Measurements from ENCODE around the gene GOLGA8N. TPM values are rescaled to one million over a fixed set of nuclear protein-coding genes. Genes with fewer than 3 reads are reported as not detected.
A peak's percentile ranks its signal among the peaks of the same experiment; 100 is the strongest.
"Not testable (repeated sequence)": the region's sequence is repeated elsewhere in the genome, so short reads cannot be mapped to it uniquely, and the experiment has no call there.

GOLGA8N gene
- total RNA-seq, result 3.7 TPM

DNA sequence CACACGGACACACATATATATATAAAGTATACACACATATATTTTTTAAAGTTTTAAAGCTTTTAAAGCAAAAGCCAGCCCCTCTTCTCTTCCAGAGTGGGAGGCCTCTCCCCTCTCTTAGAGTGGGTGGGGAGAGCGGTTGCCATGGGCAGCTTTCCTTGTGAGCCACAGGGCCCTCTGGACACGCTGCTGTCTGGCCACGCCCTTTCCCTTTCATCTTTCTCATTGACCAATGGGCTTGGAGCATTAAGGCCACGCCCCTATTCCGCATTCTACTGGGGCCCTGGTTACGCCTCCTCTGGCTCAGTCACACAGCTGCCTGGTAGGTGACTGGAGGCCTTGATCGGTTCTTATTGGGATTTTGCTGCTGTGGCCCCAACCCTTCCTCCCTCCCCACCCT is at the start of gene GOLGA8N:
Gene GOLGA8N (plus strand): TSS at position 306 of the 400 bp plus-strand sequence.
- ATAC-seq, result not testable (repeated sequence)

DNA sequence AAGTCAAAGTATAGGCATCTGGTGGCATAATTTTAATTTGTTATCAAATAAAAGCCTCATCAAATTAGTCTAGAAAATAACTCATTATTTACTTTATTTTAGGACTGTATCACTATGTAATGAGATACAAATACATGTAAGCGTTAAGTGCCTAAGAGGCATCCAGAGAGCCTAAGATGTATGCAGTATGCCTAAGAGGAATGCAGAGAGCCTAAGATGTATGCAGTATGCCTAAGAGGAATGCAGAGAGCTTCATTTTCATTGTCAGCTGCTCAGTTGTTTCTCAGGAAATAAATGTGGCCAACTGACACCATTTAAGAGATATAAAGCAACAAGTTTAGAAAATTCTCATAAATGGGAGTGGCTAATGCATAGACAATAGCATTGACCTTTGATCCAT is 49.8 kb upstream of the GOLGA8N start:
- ATAC-seq, result not testable (repeated sequence)

DNA sequence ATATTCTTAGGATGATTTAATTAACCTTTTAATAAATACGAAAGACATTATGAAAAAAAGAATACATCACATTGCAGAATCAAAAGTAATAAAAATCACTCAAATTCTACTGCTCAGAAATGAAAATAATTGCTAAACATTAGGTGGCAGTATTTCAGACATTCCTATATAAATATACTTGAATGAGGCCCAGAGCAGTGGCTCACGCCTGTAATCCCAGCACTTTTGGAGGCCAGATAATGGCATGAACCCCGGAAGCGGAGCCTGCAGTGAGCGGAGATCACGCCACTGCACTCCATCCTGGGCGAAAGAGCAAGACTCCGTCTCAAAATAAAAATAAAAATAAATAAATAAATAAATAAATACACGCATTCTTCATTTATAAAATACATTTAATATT is 48.1 kb upstream of the GOLGA8N start:
- ATAC-seq, result not testable (repeated sequence)

- not testable (repeated sequence) for ATAC-seq
These were observed 38.7 kb upstream of the GOLGA8N start for GRCh38 chr15:32554587-32554986.

DNA sequence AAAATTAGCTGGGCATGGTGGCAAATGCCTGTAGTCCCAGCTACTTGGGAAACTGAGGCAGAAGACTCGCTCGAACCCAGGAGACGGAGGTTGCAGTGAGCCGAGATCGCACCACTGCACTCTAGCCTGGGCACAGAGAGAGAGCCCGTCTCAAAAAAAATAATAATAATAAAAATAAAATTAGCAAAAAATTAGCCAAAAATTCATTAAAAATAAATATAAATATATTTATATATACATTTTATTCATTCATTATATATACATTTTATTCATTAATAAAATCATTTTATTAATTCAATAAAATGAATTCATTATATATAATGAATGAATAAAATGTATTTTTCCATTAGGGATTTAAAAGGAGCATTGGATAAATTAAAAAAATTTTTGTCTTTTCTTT is 31.1 kb upstream of the GOLGA8N start:
- ATAC-seq, result not testable (repeated sequence)

- ATAC-seq, result not testable (repeated sequence)
These were observed 24.3 kb upstream of the GOLGA8N start for GRCh38 chr15:32568988-32569387.

GRCh38 chr15:32578482-32578881 is 14.8 kb upstream of the GOLGA8N start:
- ATAC-seq, result not testable (repeated sequence)

- not testable (repeated sequence) for ATAC-seq
These were observed 7.4 kb upstream of the GOLGA8N start for GRCh38 chr15:32585844-32586243.

GRCh38 chr15:32609518-32609917 is 16.3 kb downstream of the GOLGA8N start:
- ATAC-seq, result not testable (repeated sequence)

GRCh38 chr15:32610719-32611118 is 17.5 kb downstream of the GOLGA8N start:
- ATAC-seq, result not testable (repeated sequence)

- peak; percentile 54 for ATAC-seq
These were observed 21.4 kb downstream of the GOLGA8N start for GRCh38 chr15:32614712-32615050.

GRCh38 chr15:32615051-32615870 is 22.0 kb downstream of the GOLGA8N start, which contains the start of gene ARHGAP11A:
Gene ARHGAP11A (plus strand): TSS chr15:32615504. CDS start chr15:32616212, 708 bp downstream.
- peak; percentile 95 for ATAC-seq

GRCh38 chr15:32615871-32616426 is 22.7 kb downstream of the GOLGA8N start:
- ATAC-seq, result peak; percentile 26

GRCh38 chr15:32636410-32636809 is 43.2 kb downstream of the GOLGA8N start:
- ATAC-seq, result no peak

GRCh38 chr15:32636908-32637567 is 43.8 kb downstream of the GOLGA8N start:
- no peak for ATAC-seq

GRCh38 chr15:32637704-32638103 is 44.4 kb downstream of the GOLGA8N start:
- ATAC-seq, result no peak

DNA sequence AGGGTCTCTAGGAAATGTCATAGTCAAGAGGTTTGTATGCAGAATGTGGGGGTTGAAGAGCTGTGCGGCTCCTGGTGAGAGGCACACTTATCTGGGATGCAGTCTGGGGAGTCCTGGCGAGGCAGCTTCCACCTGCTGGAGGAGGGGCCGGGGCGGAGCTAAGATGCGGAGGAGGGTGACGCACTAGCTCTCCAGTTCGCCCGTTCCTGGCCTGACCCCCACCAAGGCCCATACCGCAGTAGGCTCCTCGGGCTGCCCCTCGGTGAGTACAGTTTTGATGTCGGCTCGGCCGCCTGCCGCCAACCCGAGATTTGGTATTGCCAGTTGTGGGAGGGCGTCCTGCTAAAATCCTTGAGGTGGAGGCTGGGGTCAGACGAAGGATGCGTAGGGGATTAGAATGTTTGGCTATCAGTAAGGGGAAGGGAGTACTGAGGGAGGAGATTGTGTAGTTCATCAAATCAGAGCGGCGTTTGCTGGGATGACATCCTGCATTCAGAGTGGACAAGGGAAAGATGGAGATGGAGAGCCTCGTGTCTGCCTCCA is 48.3 kb downstream of the GOLGA8N start, which contains the start of gene SCG5:
Gene SCG5 (plus strand): TSS at position 194 of the 543 bp plus-strand sequence. CDS start 1,883 bp downstream, outside the sequence.
- ATAC-seq, result peak; percentile 43

DNA sequence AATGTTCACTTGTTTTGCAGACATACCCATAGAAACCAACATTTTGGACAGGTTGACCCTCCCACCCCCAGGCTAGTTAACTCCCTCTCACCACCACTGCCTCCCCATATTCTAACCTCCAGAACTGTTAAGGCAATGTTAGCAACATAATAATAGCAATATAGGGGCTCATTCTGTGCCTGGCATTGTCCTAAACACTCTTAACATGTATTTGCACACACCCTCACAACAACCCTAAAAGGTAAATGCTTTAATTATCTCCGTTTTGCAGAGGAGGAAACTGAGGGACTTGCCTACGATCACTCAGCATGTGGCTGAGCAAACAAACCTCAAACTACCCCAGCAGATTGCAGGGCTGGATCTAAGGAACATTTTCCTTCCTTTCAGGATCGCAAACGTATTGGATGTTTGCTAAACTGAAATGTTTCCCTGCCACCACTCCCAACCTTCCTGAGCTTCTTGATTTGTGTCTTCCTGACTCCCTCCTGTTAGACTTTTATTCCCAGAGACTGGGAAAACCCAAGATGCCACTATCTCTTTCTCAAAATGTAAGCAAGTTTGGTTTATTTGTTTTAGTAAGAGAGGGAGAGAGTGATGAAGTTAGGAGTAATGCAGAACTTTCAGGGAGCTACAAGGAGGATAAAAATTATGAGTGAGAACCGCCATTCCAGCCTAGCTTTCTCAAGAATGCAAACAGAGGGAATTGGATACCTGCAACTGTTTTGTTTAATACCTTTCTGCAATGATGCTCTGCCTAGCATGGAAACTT is 49.6 kb downstream of the GOLGA8N start:
- ATAC-seq, result no peak

DNA sequence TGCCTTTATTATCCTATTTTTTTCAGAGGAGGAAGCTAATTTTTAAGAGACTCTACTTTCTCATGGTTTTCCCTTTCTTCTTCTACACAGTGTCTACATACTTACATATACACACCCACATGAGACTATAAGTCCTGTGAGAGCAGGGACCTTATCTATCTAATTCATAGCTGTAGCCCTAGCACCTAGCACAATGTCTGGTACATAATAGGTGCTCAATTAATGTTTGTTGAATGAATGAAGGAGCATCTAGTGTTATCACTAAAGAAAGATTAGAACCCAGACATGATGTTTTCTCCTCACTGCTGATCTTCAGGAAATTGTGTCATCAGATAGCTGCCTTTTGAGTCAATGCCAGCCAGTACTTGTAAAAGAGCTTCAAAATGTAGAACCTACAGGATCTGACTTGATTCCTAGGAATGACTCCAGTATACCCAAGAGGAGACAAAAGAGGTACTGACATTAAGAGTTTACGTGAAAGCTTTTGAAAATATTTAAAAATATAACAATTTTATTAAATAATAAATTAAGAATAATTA is 50.7 kb downstream of the GOLGA8N start:
- no peak for ATAC-seq

- no peak for ATAC-seq
These were observed 53.0 kb downstream of the GOLGA8N start for GRCh38 chr15:32646291-32646690.

- no peak for ATAC-seq
These were observed 56.1 kb downstream of the GOLGA8N start for GRCh38 chr15:32649342-32649741.

All from esophagus mucosa (tissue), 1 donor.